ENCODE data around the gene TTC33.
"Not testable (repeated sequence)": the region's sequence is repeated elsewhere in the genome, so short reads cannot be mapped to it uniquely, and the experiment has no call there.

Gene TTC33

GRCh38 chr5:40755407-40756365, at the start of gene TTC33:
Gene TTC33, minus strand, starts transcription at chr5:40755961. Its CDS starts 8,943 bp downstream, at chr5:40747018.
- peak; percentile 91 for DNase-seq

GRCh38 chr5:40801771-40802562, 46.2 kb upstream of the TTC33 start:
- DNase-seq = no peak

GRCh38 chr5:40799258-40799657, 43.5 kb upstream of the TTC33 start:
- DNase-seq = no peak

GRCh38 chr5:40798801-40799210, 43.0 kb upstream of the TTC33 start:
- no peak for DNase-seq

GRCh38 chr5:40798012-40798800, 42.4 kb upstream of the TTC33 start, which contains the start of gene PRKAA1:
Gene PRKAA1, minus strand, starts transcription at chr5:40798374. Its CDS starts 185 bp downstream, at chr5:40798189.
- peak; percentile 77 for DNase-seq

- peak; percentile 69 for DNase-seq
Measured at GRCh38 chr5:40797273-40798011, 41.7 kb upstream of the TTC33 start.

GRCh38 chr5:40796487-40796889, 40.7 kb upstream of the TTC33 start:
- DNase-seq = no peak

- not testable (repeated sequence) for DNase-seq
Measured at GRCh38 chr5:40794877-40795276, 39.1 kb upstream of the TTC33 start.

- DNase-seq = not testable (repeated sequence)
Measured at GRCh38 chr5:40794340-40794739, 38.6 kb upstream of the TTC33 start.

GRCh38 chr5:40792691-40793090, 36.9 kb upstream of the TTC33 start:
- DNase-seq = not testable (repeated sequence)

- DNase-seq = no peak
Measured at GRCh38 chr5:40791715-40792139, 36.0 kb upstream of the TTC33 start.

- DNase-seq = no peak
Measured at GRCh38 chr5:40790947-40791593, 35.3 kb upstream of the TTC33 start.

GRCh38 chr5:40788941-40789340, 33.2 kb upstream of the TTC33 start:
- not testable (repeated sequence) for DNase-seq

- DNase-seq = no peak
Measured at GRCh38 chr5:40787986-40788385, 32.2 kb upstream of the TTC33 start.

GRCh38 chr5:40786664-40787063, 30.9 kb upstream of the TTC33 start:
- not testable (repeated sequence) for DNase-seq

GRCh38 chr5:40784916-40785315, 29.2 kb upstream of the TTC33 start:
- no peak for DNase-seq

GRCh38 chr5:40784027-40784653, 28.4 kb upstream of the TTC33 start:
- no peak for DNase-seq

GRCh38 chr5:40781843-40782409, 26.2 kb upstream of the TTC33 start:
- DNase-seq = no peak

- no peak for DNase-seq
Measured at GRCh38 chr5:40780858-40781257, 25.1 kb upstream of the TTC33 start.

GRCh38 chr5:40780199-40780598, 24.4 kb upstream of the TTC33 start:
- no peak for DNase-seq

- no peak for DNase-seq
Measured at GRCh38 chr5:40779561-40779960, 23.8 kb upstream of the TTC33 start.

All from COR-L47 (cell line).